HEK293 (cell line): ENCODE data around the gene PDGFC.

ENCODE experiments used
- TRIM28 ChIP-seq: IDR thresholded peaks from 2 replicates; pipeline ENCODE4 v1.6.1; 2011; ENCODE audit warnings: low read length, control low read depth, borderline replicate concordance
- ZBTB7A ChIP-seq: fragments of 450-650 bp; formaldehyde crosslinking; IDR thresholded peaks from 2 replicates; pipeline ENCODE4 v1.5.1; 2016; ENCODE audit warnings: low read depth, missing biosample characterization, missing genetic modification characterization
- ZNF274 ChIP-seq, 2 experiments: fragments of 200-500 bp in 1 of 2; fragments of 450-650 bp in 1 of 2; sonication (Bioruptor generic) in 1 of 2; formaldehyde crosslinking in 1 of 2; IDR thresholded peaks; 2 replicates each; pipeline versions ENCODE4 v1.5.1 to v1.6.1; 2014 to 2016; ENCODE audit warnings: borderline replicate concordance in 1 of 2, inconsistent platforms in 1 of 2, low read length in 1 of 2, missing biosample characterization in 1 of 2, missing genetic modification characterization in 1 of 2
- ZNF660 ChIP-seq: fragments of 450-650 bp; IDR thresholded peaks from 2 replicates; pipeline ENCODE4 v1.5.1; 2018; ENCODE audit warnings: missing biosample characterization, mild to moderate bottlenecking, missing genetic modification characterization
- ZNF776 ChIP-seq: fragments of 450-650 bp; formaldehyde crosslinking; IDR thresholded peaks from 2 replicates; pipeline ENCODE4 v1.5.0; 2017; ENCODE audit warnings: missing biosample characterization, missing genetic modification characterization, borderline replicate concordance
- TF ChIP-seq, protein P1 (sequence below): fragments of 450-650 bp; formaldehyde crosslinking; IDR thresholded peaks from 2 replicates; pipeline ENCODE4 v1.5.1; 2016; ENCODE audit warnings: missing biosample characterization, missing genetic modification characterization, low read depth
- TF ChIP-seq, protein P2 (sequence below): fragments of 450-650 bp; formaldehyde crosslinking; IDR thresholded peaks from 2 replicates; pipeline ENCODE4 v1.5.1; 2016; ENCODE audit warnings: missing biosample characterization, missing genetic modification characterization
- TF ChIP-seq, protein P3 (sequence below): fragments of 450-650 bp; formaldehyde crosslinking; IDR thresholded peaks from 2 replicates; pipeline ENCODE4; 2016; ENCODE audit warnings: missing biosample characterization, missing genetic modification characterization
- TF ChIP-seq, protein P4 (sequence below): fragments of 450-650 bp; formaldehyde crosslinking; IDR thresholded peaks from 2 replicates; pipeline ENCODE4 v1.5.1; 2016; ENCODE audit warnings: missing biosample characterization, missing genetic modification characterization
- TF ChIP-seq, protein P5 (sequence below): fragments of 450-650 bp; formaldehyde crosslinking; IDR thresholded peaks from 2 replicates; pipeline ENCODE4 v1.5.1; 2017; ENCODE audit warnings: missing biosample characterization, missing genetic modification characterization

DNA sequence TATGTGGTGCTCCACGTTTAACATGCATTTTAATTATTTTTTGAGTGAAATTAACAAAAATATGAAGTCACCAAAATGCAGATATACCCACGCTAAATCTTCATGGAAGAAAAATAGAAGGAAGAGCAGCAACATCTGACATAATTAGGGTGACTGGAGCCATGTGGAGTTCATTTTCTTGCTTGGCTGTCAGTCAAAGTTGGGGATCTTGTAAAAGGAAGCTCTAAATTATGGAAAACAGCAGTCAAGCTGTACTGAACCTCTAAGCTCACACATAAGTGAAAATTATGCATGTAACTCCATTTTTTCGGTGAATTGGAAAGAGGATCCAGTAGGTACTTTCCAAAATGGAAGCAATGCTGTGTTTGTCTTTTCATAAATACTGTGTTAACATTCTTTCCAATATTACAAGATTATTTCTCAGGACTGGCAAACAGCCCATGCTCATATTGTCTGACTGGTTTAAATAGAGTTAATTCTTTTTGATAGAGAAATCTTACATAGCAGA is 9.7 kb upstream of the PDGFC start:
- TF ChIP-seq, protein P1, sequence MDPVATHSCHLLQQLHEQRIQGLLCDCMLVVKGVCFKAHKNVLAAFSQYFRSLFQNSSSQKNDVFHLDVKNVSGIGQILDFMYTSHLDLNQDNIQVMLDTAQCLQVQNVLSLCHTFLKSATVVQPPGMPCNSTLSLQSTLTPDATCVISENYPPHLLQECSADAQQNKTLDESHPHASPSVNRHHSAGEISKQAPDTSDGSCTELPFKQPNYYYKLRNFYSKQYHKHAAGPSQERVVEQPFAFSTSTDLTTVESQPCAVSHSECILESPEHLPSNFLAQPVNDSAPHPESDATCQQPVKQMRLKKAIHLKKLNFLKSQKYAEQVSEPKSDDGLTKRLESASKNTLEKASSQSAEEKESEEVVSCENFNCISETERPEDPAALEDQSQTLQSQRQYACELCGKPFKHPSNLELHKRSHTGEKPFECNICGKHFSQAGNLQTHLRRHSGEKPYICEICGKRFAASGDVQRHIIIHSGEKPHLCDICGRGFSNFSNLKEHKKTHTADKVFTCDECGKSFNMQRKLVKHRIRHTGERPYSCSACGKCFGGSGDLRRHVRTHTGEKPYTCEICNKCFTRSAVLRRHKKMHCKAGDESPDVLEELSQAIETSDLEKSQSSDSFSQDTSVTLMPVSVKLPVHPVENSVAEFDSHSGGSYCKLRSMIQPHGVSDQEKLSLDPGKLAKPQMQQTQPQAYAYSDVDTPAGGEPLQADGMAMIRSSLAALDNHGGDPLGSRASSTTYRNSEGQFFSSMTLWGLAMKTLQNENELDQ (tag by site-specific recombination): no peak
- TF ChIP-seq, protein P2, sequence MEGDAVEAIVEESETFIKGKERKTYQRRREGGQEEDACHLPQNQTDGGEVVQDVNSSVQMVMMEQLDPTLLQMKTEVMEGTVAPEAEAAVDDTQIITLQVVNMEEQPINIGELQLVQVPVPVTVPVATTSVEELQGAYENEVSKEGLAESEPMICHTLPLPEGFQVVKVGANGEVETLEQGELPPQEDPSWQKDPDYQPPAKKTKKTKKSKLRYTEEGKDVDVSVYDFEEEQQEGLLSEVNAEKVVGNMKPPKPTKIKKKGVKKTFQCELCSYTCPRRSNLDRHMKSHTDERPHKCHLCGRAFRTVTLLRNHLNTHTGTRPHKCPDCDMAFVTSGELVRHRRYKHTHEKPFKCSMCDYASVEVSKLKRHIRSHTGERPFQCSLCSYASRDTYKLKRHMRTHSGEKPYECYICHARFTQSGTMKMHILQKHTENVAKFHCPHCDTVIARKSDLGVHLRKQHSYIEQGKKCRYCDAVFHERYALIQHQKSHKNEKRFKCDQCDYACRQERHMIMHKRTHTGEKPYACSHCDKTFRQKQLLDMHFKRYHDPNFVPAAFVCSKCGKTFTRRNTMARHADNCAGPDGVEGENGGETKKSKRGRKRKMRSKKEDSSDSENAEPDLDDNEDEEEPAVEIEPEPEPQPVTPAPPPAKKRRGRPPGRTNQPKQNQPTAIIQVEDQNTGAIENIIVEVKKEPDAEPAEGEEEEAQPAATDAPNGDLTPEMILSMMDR (tag by site-specific recombination): no peak
- no peak for TF ChIP-seq TRIM28
- no peak for TF ChIP-seq ZNF660
- TF ChIP-seq, protein P3, sequence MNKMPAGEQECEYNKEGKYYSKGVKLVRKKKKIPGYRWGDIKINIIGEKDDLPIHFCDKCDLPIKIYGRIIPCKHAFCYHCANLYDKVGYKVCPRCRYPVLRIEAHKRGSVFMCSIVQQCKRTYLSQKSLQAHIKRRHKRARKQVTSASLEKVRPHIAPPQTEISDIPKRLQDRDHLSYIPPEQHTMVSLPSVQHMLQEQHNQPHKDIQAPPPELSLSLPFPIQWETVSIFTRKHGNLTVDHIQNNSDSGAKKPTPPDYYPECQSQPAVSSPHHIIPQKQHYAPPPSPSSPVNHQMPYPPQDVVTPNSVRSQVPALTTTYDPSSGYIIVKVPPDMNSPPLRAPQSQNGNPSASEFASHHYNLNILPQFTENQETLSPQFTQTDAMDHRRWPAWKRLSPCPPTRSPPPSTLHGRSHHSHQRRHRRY (tag by site-specific recombination): no peak
- TF ChIP-seq, protein P4, sequence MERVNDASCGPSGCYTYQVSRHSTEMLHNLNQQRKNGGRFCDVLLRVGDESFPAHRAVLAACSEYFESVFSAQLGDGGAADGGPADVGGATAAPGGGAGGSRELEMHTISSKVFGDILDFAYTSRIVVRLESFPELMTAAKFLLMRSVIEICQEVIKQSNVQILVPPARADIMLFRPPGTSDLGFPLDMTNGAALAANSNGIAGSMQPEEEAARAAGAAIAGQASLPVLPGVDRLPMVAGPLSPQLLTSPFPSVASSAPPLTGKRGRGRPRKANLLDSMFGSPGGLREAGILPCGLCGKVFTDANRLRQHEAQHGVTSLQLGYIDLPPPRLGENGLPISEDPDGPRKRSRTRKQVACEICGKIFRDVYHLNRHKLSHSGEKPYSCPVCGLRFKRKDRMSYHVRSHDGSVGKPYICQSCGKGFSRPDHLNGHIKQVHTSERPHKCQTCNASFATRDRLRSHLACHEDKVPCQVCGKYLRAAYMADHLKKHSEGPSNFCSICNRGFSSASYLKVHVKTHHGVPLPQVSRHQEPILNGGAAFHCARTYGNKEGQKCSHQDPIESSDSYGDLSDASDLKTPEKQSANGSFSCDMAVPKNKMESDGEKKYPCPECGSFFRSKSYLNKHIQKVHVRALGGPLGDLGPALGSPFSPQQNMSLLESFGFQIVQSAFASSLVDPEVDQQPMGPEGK: no peak
- TF ChIP-seq ZNF776 (tag by site-specific recombination): no peak
- TF ChIP-seq, protein P5, sequence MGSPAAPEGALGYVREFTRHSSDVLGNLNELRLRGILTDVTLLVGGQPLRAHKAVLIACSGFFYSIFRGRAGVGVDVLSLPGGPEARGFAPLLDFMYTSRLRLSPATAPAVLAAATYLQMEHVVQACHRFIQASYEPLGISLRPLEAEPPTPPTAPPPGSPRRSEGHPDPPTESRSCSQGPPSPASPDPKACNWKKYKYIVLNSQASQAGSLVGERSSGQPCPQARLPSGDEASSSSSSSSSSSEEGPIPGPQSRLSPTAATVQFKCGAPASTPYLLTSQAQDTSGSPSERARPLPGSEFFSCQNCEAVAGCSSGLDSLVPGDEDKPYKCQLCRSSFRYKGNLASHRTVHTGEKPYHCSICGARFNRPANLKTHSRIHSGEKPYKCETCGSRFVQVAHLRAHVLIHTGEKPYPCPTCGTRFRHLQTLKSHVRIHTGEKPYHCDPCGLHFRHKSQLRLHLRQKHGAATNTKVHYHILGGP (tag by site-specific recombination): no peak
- TF ChIP-seq ZBTB7A (tag by site-specific recombination): no peak
- no peak for TF ChIP-seq ZNF274 (IDR thresholded peaks at IDR 0.05; ENCODE audit: low read length)
- TF ChIP-seq ZNF274 (tag by site-specific recombination; IDR thresholded peaks at IDR 0.05; ENCODE audit: borderline replicate concordance): no peak
